AG04449 (cell line): Measurements from ENCODE around the gene TNXB.

Experiments used
- CTCF ChIA-PET: fragments of 350-600 bp; formaldehyde crosslinking; extraction: SDS; loops from one replicate; lab custom pipeline; 2021; ENCODE audit warnings: antibody characterized with exemption; lab: Yijun Ruan, JAX
- POLR2A ChIA-PET: fragments of 400-600, 350-600 bp; formaldehyde crosslinking; extraction: SDS; loops from one replicate; lab custom pipeline; 2020; ENCODE audit warnings: antibody characterized with exemption, inconsistent platforms; lab: Yijun Ruan, JAX
- DNase-seq: peaks from one replicate; pipeline ENCODE4 v3.0.0-alpha.2; 2010; ENCODE audit warnings: low read depth, low spot score
- H3K4me3 ChIP-seq: 2 replicates; pipeline ENCODE4 v1.5.1; 2011; ENCODE audit warnings: low read depth, mild to moderate bottlenecking, control low read depth, low read length
- TF ChIP-seq, protein P1 (sequence below): IDR thresholded peaks from one replicate; pipeline ENCODE4 v1.5.1; 2011; ENCODE audit warnings: mild to moderate bottlenecking, moderate library complexity, low read length, control low read depth, inconsistent platforms; ENCODE audit not compliant: insufficient read depth; ENCODE audit errors: missing control alignments

The TNXB gene

DNA sequence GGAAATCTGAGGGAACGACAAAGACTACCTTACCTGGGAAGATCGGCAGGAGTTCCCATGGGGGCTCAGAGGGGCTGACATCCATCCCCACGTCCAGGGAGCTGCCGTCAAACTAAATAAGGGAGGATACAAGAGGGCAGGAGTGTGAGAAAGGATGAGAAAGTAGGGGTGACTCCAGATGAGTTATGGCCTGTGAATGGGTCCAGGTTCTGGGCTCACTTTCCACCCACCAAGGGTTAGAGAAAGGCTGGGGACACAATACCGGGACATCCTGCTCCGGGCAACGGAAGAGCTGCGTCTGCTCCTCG is 18.2 kb upstream of the TNXB start:
- POLR2A ChIA-PET = interaction anchor here (1.6 to 3.1 kb wide), 2 partner anchors 13 to 156 kb away, joined by 5 to 12 read pairs; partner anchors contain the start of gene DXO
- DNase-seq = no peak
- CTCF ChIA-PET = interaction anchor here (0.9 to 7.5 kb wide), 7 partner anchors 10 to 68 kb away, joined by 3 to 111 read pairs (median 4); partner anchors contain the start of gene PRRT1
- peak overlapping the region; percentile 97 for H3K4me3 ChIP-seq
- TF ChIP-seq, protein P1, sequence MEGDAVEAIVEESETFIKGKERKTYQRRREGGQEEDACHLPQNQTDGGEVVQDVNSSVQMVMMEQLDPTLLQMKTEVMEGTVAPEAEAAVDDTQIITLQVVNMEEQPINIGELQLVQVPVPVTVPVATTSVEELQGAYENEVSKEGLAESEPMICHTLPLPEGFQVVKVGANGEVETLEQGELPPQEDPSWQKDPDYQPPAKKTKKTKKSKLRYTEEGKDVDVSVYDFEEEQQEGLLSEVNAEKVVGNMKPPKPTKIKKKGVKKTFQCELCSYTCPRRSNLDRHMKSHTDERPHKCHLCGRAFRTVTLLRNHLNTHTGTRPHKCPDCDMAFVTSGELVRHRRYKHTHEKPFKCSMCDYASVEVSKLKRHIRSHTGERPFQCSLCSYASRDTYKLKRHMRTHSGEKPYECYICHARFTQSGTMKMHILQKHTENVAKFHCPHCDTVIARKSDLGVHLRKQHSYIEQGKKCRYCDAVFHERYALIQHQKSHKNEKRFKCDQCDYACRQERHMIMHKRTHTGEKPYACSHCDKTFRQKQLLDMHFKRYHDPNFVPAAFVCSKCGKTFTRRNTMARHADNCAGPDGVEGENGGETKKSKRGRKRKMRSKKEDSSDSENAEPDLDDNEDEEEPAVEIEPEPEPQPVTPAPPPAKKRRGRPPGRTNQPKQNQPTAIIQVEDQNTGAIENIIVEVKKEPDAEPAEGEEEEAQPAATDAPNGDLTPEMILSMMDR = no peak

DNA sequence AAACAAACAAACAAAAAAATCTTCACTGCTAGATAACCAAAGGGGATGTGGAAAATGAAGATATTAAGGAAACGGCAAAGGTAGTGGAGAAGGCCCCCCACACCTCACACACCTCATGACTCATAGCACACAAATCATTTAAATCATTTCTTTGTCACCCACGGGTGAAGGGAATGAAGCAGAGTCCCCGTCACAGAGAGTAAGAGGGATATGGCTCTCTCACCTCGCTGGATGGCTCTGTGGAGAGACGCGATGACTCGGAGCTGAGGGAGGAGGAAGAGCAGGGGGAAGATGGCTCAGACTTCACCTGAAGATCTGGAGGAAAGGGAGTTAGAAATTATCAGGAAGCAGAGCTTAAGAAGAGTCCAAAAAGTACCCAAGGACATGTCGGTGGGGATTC is 17.7 kb upstream of the TNXB start:
- TF ChIP-seq, protein P1 = no peak
- peak overlapping the region; percentile 97 for H3K4me3 ChIP-seq
- DNase-seq = no peak
- ChIA-PET POLR2A (no interaction called here), CTCF (interaction anchor here (0.9 to 7.5 kb wide), 5 partner anchors 9 to 68 kb away, joined by 3 to 111 read pairs (median 14); partner anchors contain the start of gene PRRT1)

DNA sequence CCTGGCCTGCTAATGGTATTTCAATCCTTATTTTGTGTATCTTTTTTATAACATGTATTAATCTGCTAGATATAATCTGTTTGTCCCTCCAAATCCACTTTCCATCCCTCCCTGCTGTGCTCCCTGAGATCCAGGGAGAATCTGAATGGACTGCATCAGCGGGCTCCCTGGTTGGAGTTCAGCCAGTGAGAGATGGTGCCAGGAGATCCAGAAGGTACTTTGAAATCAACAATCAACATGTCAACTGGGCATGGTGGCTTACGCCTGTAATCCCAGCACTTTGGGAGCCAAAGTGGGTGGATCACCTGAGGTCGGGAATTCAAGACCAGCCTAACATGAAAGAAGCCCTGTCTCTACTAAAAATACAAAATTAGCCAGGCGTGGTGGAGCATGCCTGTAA is 14.5 kb upstream of the TNXB start:
- TF ChIP-seq, protein P1 = no peak
- ChIA-PET CTCF (interaction anchor here (1.0 to 3.5 kb wide), 2 partner anchors 71 to 76 kb away, joined by 4 to 11 read pairs; no protein-coding TSS in a partner anchor), POLR2A (no interaction called here)
- no peak overlapping the region for H3K4me3 ChIP-seq
- DNase-seq = no peak

DNA sequence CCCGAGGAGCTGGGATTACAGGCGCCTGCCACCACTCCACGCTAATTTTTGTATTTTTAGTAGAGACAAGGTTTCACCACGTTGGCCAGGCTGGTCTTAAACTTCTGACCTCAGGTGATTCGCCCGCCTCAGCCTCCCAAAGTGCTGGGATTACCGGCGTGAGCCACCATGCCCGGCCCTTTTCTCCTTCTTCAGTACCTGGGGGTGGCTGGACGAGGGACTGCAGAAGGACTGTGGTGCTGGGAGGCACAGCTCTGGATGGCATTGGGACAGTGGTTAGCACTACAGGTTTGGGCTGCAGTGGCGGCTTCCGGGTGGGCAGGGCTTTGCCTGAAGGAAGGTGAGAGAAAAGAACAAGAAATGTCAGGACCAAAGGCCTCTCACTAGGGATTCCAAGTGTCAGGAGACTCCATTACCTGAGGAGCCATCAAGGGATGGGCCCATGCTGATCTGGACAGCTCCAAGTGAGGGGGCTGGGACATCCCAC is 11.5 kb upstream of the TNXB start:
- ChIA-PET CTCF (interaction anchor here (0.7 to 5.9 kb wide), 6 partner anchors 10 to 73 kb away, joined by 3 to 62 read pairs (median 4); partner anchors contain the start of genes FKBPL and GPSM3), POLR2A (no interaction called here)
- TF ChIP-seq, protein P1 = no peak
- no peak overlapping the region for H3K4me3 ChIP-seq
- DNase-seq = no peak

DNA sequence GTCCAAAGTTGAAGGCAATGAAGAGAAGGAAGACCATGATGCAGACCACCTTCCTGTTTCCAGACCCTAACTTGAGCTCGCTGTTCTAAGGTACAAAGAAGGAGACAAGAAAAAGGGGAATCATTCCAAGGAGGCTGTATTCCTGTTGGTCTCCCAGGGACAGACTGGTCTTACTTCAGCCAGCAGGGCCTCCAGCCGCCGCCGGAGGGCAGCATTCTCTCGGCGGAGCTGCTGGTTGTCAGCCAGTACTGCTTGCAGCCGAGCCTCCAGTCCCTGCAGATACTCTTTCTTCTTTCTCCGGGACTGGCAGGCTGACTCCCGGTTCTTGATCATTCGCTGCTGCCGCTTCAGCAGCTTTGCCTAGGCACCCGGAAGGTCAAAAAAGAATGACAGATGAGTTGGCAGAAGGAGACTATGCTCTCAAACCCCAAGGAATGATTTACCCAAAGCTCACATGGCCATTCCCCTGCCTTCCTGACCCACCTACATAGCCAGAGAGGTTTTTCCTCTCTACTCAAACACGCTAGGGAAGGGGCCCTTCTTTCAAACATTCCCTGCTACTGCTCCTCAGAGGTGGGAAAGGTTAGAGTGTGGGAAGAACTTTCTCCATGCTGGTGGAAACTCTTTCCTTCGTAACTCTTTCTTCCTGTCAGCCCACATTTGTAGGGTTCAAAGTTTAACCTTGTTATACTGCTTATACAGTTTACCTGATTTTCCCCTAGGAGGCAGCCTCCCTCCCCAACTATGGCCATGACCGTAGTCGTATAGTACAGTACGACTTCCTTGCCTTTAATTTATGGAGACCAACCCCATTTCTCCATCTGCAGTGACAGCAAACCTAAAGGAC is 9.9 kb upstream of the TNXB start:
- no peak overlapping the region for H3K4me3 ChIP-seq
- TF ChIP-seq, protein P1 = peak; percentile 97
- POLR2A ChIA-PET = no interaction called here
- no peak for DNase-seq
- CTCF ChIA-PET = interaction anchor here (0.7 to 5.9 kb wide), 39 partner anchors 8 to 280 kb away, joined by 3 to 111 read pairs (median 6); partner anchors contain the start of genes AGPAT1, ATF6B, EGFL8 and FKBPL

DNA sequence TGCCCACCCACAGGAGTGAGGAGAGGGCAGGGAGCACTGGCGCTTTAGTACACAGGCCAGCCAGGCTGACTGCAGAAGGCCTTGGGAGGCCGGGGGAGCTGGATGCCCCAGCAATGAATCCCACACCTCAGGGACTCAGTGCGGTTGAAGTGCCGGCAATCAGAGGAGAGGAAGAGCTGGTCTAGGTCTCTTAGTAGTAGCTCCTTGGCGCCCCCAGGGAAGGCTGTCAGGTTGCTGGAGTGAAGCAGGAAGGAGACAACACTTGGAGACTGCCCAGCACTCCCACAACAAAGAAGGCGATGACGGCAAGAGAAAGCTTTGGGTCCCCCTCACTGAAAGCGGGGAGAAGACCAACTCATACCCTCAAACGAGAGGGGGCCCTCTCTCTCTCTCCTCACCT is 8.3 kb upstream of the TNXB start:
- TF ChIP-seq, protein P1 = no peak
- no peak for DNase-seq
- ChIA-PET CTCF (interaction anchor here (0.7 to 5.9 kb wide), 24 partner anchors 11 to 680 kb away, joined by 3 to 111 read pairs (median 8); partner anchors contain the start of genes ATF6B, EGFL8, FKBPL and GPSM3), POLR2A (no interaction called here)
- no peak overlapping the region for H3K4me3 ChIP-seq
